Bronchial epithelial cell (primary cell): Measurements from ENCODE around the gene RNASEL. TPM values are rescaled to one million over a fixed set of nuclear protein-coding genes. Genes with fewer than 3 reads are reported as not detected.
"Not testable (repeated sequence)": the region's sequence is repeated elsewhere in the genome, so short reads cannot be mapped to it uniquely, and the experiment has no call there.

Experiments
- DNase-seq: peaks from one replicate; pipeline ENCODE4 v3.0.0-alpha.2; 2010; ENCODE audit warnings: low read depth
- FAIRE-seq: peaks from 2 replicates; lab custom pipeline; 2011; peaks lifted over from hg19 to GRCh38; lab: Jason Lieb, UNC
- H3K27me3 ChIP-seq: 2 replicates; pipeline ENCODE4 v1.5.1; 2011; ENCODE audit warnings: low read length; ENCODE audit not compliant: control insufficient read depth, insufficient read depth
- H3K36me3 ChIP-seq: 2 replicates; pipeline ENCODE4 v1.5.1; 2011; ENCODE audit warnings: low read length; ENCODE audit not compliant: control insufficient read depth, insufficient read depth
- H3K4me3 ChIP-seq: 2 replicates; pipeline ENCODE4 v1.5.1; 2011; ENCODE audit warnings: mild to moderate bottlenecking, low read depth, low read length, control low read depth
- total RNA-seq: library from RNA; depleted of rRNA; stranded (reverse); fragments of >200 nt; gene quantifications from 2 replicates; pipeline ENCODE4 v1.2.1, GENCODE V29; 2014
- TF ChIP-seq, protein P1 (sequence below): IDR thresholded peaks from 2 replicates; pipeline ENCODE4 v1.5.1; 2011; ENCODE audit warnings: mild to moderate bottlenecking, moderate library complexity, low read length, control low read depth, inconsistent platforms; ENCODE audit not compliant: insufficient read depth, severe bottlenecking

RNASEL gene
- total RNA-seq, 1 donor from 2014 or later, result 3.2 TPM

- H3K4me3 ChIP-seq, result no peak overlapping the region
- no peak for DNase-seq
- FAIRE-seq, result no peak
Measured at GRCh38 chr1:182552527-182552926, 36.5 kb downstream of the RNASEL start.

DNA sequence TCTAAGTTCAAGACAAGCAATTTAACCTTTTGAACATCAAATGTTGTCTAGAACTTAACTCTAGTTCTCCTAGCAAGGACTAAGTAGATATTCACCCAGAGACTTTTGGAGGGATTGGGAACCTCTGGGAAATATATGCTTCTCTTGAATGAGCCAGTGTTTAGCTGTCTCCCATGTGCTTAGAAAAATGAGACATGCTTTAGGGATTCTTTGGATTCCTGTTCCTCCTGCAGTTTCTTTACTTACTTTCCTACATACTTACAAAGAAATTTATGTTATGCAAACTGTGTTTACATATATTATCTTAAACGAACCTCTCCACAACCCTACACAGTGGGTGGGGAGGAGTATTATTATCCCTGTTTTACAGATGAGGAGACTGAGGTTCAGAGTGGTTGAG is 39.2 kb downstream of the RNASEL start:
- Histone ChIP-seq H3K4me3 (no peak overlapping the region), H3K27me3 (peaks cover 3% of the 10 kb centered on the region), H3K36me3 (no peaks in the 10 kb centered on the region)
- no peak for FAIRE-seq
- no peak for DNase-seq
- TF ChIP-seq, protein P1, sequence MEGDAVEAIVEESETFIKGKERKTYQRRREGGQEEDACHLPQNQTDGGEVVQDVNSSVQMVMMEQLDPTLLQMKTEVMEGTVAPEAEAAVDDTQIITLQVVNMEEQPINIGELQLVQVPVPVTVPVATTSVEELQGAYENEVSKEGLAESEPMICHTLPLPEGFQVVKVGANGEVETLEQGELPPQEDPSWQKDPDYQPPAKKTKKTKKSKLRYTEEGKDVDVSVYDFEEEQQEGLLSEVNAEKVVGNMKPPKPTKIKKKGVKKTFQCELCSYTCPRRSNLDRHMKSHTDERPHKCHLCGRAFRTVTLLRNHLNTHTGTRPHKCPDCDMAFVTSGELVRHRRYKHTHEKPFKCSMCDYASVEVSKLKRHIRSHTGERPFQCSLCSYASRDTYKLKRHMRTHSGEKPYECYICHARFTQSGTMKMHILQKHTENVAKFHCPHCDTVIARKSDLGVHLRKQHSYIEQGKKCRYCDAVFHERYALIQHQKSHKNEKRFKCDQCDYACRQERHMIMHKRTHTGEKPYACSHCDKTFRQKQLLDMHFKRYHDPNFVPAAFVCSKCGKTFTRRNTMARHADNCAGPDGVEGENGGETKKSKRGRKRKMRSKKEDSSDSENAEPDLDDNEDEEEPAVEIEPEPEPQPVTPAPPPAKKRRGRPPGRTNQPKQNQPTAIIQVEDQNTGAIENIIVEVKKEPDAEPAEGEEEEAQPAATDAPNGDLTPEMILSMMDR, result no peak

More at GRCh38 chr1:182552527-182552926, 36.5 kb downstream of the RNASEL start:
- TF ChIP-seq, protein P1, result no peak
- Histone ChIP-seq H3K27me3 (peaks cover 3% of the 10 kb centered on the region), H3K36me3 (no peaks in the 10 kb centered on the region)

- Histone ChIP-seq H3K4me3 (no peak overlapping the region), H3K27me3 (peaks cover 3% of the 10 kb centered on the region), H3K36me3 (no peaks in the 10 kb centered on the region)
- FAIRE-seq, result no peak
- DNase-seq, result no peak
- TF ChIP-seq, protein P1, result no peak
Measured at GRCh38 chr1:182549346-182549745, 39.7 kb downstream of the RNASEL start.

GRCh38 chr1:182533896-182534295 is 55.2 kb downstream of the RNASEL start:
- no peak for FAIRE-seq

DNA sequence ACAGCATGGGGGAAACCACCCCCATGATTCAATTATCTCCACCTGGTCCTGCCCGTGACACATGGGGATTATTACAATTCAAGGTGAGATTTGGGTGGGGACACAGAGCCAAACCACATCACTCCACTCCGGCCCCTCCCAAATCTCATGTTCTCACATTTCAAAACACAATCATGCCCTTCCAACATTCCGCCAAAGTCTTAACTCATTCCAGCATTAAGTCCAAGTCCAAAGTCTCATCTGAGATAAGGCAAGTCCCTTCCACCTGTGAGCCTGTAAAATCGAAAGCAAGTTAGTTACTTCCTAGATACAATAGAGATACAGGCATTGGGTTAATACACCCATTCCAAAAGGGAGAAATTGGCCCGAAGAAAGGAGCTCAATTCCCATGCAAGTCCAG is 60.9 kb downstream of the RNASEL start:
- DNase-seq, FAIRE-seq, H3K36me3 ChIP-seq, H3K27me3 ChIP-seq, H3K4me3 ChIP-seq: not testable (repeated sequence)

More at GRCh38 chr1:182533896-182534295, 55.2 kb downstream of the RNASEL start:
- Histone ChIP-seq H3K4me3 (no peak overlapping the region), H3K27me3 (no peaks in the 10 kb centered on the region), H3K36me3 (no peaks in the 10 kb centered on the region)
- TF ChIP-seq, protein P1, result no peak
- DNase-seq, result no peak

GRCh38 chr1:182527680-182528079 is 61.4 kb downstream of the RNASEL start:
- DNase-seq (peak; percentile 3), FAIRE-seq (no peak)
- TF ChIP-seq, protein P1, result no peak
- no peak overlapping the region for H3K4me3 ChIP-seq
- no peaks in the 10 kb centered on the region for H3K36me3 ChIP-seq
- no peaks in the 10 kb centered on the region for H3K27me3 ChIP-seq
